GM23338 (cell line): ENCODE measurements around the gene IDE. TPM values are rescaled to one million over a fixed set of nuclear protein-coding genes. Genes with fewer than 3 reads are reported as not detected.
A peak's percentile ranks its signal among the peaks of the same experiment; 100 is the strongest.

ENCODE experiments used
- ATAC-seq: fragments of 200-7000 bp; cut with Tn5 transposase; 3 replicates; pipeline ENCODE4 v1.9.1; 2020
- DNase-seq: peaks from one replicate; pipeline ENCODE4 v3.0.0-alpha.2; 2015; ENCODE audit warnings: low spot score
- H2AFZ ChIP-seq: fragments of 200-600 bp; sonication (generic); 2 replicates; pipeline ENCODE4 v1.8.0; 2016; ENCODE audit warnings: antibody characterized with exemption, mild to moderate bottlenecking, moderate library complexity
- H3F3A ChIP-seq: fragments of 200-600 bp; sonication (generic); replicated peaks from 2 replicates; pipeline ENCODE4 v1.8.0; 2017; ENCODE audit warnings: antibody characterized with exemption, mixed run types, low read depth
- H3K27ac ChIP-seq: fragments of 200-600 bp; sonication (generic); 2 replicates; pipeline ENCODE4 v1.6.1; 2016; ENCODE audit warnings: low read depth
- H3K27me3 ChIP-seq: fragments of 200-600 bp; sonication (generic); 2 replicates; pipeline ENCODE4 v1.8.0; 2016; ENCODE audit warnings: mild to moderate bottlenecking, mixed run types, moderate library complexity; ENCODE audit not compliant: insufficient read depth
- H3K36me3 ChIP-seq: fragments of 200-600 bp; sonication (generic); 2 replicates; pipeline ENCODE4 v1.8.0; 2016; ENCODE audit warnings: mild to moderate bottlenecking; ENCODE audit not compliant: insufficient read depth
- H3K4me1 ChIP-seq: fragments of 200-600 bp; sonication (generic); 2 replicates; pipeline ENCODE4 v1.8.0; 2016; ENCODE audit warnings: mild to moderate bottlenecking, moderate library complexity; ENCODE audit not compliant: insufficient read depth
- H3K4me2 ChIP-seq: fragments of 200-600 bp; sonication (generic); 2 replicates; pipeline ENCODE4 v1.7.1; 2017; ENCODE audit warnings: mixed run types
- H3K4me3 ChIP-seq: fragments of 200-600 bp; sonication (generic); 2 replicates; pipeline ENCODE4 v1.6.1; 2016; ENCODE audit warnings: mixed run types
- H3K79me2 ChIP-seq: fragments of 200-600 bp; sonication (generic); replicated peaks from 2 replicates; pipeline ENCODE4 v1.8.0; 2017; ENCODE audit warnings: mild to moderate bottlenecking; ENCODE audit not compliant: insufficient read depth
- H3K9me2 ChIP-seq: fragments of 200-600 bp; sonication (generic); 2 replicates; pipeline ENCODE4 v1.8.0; 2017; ENCODE audit not compliant: insufficient read depth
- H4K20me1 ChIP-seq: fragments of 200-600 bp; sonication (generic); replicated peaks from 2 replicates; pipeline ENCODE4 v1.8.0; 2017; ENCODE audit warnings: mild to moderate bottlenecking; ENCODE audit not compliant: insufficient read depth
- H3K27ac Mint-ChIP-seq: 2 replicates; pipeline ENCODE4 v1.8.0; 2020; ENCODE audit warnings: inconsistent platforms, mild to moderate bottlenecking, moderate library complexity, mixed read lengths
- H3K27me3 Mint-ChIP-seq: 3 replicates; pipeline ENCODE4 v1.8.0; 2022; ENCODE audit warnings: low read depth, mild to moderate bottlenecking, moderate library complexity, mixed read lengths, inconsistent platforms; ENCODE audit not compliant: insufficient read depth, poor library complexity
- H3K36me3 Mint-ChIP-seq: 3 replicates; pipeline ENCODE4 v1.8.0; 2021; ENCODE audit warnings: low read depth, mild to moderate bottlenecking, inconsistent platforms, moderate library complexity, mixed read lengths
- H3K4me1 Mint-ChIP-seq: 3 replicates; pipeline ENCODE4 v1.8.0; 2020; ENCODE audit warnings: mild to moderate bottlenecking, inconsistent platforms, mixed read lengths
- H3K4me3 Mint-ChIP-seq: 3 replicates; pipeline ENCODE4 v1.8.0; 2021; ENCODE audit warnings: moderate library complexity, mild to moderate bottlenecking, inconsistent platforms, mixed read lengths
- H3K9me3 Mint-ChIP-seq: 3 replicates; pipeline ENCODE4 v1.8.0; 2020; ENCODE audit warnings: moderate library complexity, mild to moderate bottlenecking, inconsistent platforms, mixed read lengths
- CREB1 ChIP-seq: fragments of 250-450 bp; sonication (Bioruptor Pico); IDR thresholded peaks from 2 replicates; pipeline ENCODE4 v1.5.0; 2020; ENCODE audit warnings: low read depth, mild to moderate bottlenecking, moderate library complexity
- CTCF ChIP-seq, 2 experiments: fragments of 200-600 bp in 1 of 2; sonication (generic) in 1 of 2; conservative IDR thresholded peaks; 2 replicates each; pipeline versions ENCODE4 v1.5.1 to v1.6.1; 2016 to 2017; ENCODE audit warnings: antibody characterized with exemption in 2 of 2, low read depth in 2 of 2, mild to moderate bottlenecking in 2 of 2, moderate library complexity in 1 of 2
- EZH2 ChIP-seq: fragments of 200-600 bp; sonication (generic); IDR thresholded peaks from one replicate; pipeline ENCODE4 v1.8.0; 2017; ENCODE audit warnings: antibody characterized with exemption, mild to moderate bottlenecking, low read depth; ENCODE audit not compliant: unreplicated experiment
- EZH2phosphoT487 ChIP-seq: fragments of 200-600 bp; sonication (generic); IDR thresholded peaks from one replicate; pipeline ENCODE4 v1.8.1; 2018; ENCODE audit warnings: antibody characterized with exemption; ENCODE audit not compliant: unreplicated experiment
- JUNB ChIP-seq: IDR thresholded peaks from one replicate; pipeline ENCODE4 v1.6.1; 2016; ENCODE audit warnings: antibody characterized with exemption; ENCODE audit not compliant: unreplicated experiment
- NANOG ChIP-seq: IDR thresholded peaks from 2 replicates; pipeline ENCODE4 v1.6.1; 2016; ENCODE audit warnings: antibody characterized with exemption, borderline replicate concordance
- POLR2AphosphoS5 ChIP-seq: IDR thresholded peaks from 2 replicates; pipeline ENCODE4 v1.6.1; 2016; ENCODE audit warnings: antibody characterized with exemption, low read depth
- REST ChIP-seq: IDR thresholded peaks from one replicate; pipeline ENCODE4 v1.6.1; 2018; ENCODE audit warnings: antibody characterized with exemption; ENCODE audit not compliant: unreplicated experiment
- STAT1 ChIP-seq: IDR thresholded peaks from one replicate; pipeline ENCODE4 v1.6.1; 2016; ENCODE audit warnings: antibody characterized with exemption; ENCODE audit not compliant: unreplicated experiment
- ZNF114 ChIP-seq: fragments of 250-450 bp; sonication (Bioruptor Pico); IDR thresholded peaks from 2 replicates; pipeline ENCODE4 v1.5.0; 2020; ENCODE audit warnings: mild to moderate bottlenecking, moderate library complexity
- ZNF331 ChIP-seq: fragments of 250-450 bp; sonication (Bioruptor Pico); IDR thresholded peaks from 2 replicates; pipeline ENCODE4 v1.5.0; 2020; ENCODE audit warnings: low read depth, mild to moderate bottlenecking, moderate library complexity
- polyA plus RNA-seq: library from polyadenylated mRNA; unstranded; fragments of >200 nt; fragmentation: Nextera tagmentation; extraction: Ambion mirVana; gene quantifications from 2 replicates; pipeline ENCODE4 v1.2.1, GENCODE V29; 2016
- total RNA-seq: library from RNA; depleted of rRNA; stranded (reverse); fragments of >200 nt; shearing (Covaris generic); gene quantifications from 2 replicates; pipeline ENCODE4 v1.2.3, GENCODE V29; 2014
- TF ChIP-seq, protein P1 (sequence below): IDR thresholded peaks from 2 replicates; pipeline ENCODE4 v1.6.1; 2016; ENCODE audit warnings: antibody characterized with exemption

Gene IDE
- total and polyA plus RNA-seq, 2 experiments from 2014 or later, result 12.9 to 36.3 TPM

DNA sequence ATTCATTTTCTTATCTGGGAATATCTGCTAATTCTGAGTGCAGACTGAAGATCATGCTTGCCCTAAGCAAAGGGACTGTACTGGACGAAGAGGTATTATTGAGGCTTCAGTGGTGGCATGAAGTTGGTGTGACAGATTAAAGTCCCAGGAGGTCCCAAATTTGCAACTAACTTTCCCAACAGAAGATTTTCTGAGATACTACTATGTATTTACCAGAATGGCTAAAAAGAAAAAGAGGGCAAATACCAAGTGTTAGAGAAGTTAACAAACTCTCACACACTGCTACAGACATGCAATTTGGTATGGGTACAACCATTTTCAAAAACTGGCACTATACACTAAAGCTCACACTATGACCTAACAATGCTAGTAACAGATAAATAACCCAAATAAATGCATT lies 28.3 kb downstream of the IDE start (continued):
- TF ChIP-seq, protein P1, sequence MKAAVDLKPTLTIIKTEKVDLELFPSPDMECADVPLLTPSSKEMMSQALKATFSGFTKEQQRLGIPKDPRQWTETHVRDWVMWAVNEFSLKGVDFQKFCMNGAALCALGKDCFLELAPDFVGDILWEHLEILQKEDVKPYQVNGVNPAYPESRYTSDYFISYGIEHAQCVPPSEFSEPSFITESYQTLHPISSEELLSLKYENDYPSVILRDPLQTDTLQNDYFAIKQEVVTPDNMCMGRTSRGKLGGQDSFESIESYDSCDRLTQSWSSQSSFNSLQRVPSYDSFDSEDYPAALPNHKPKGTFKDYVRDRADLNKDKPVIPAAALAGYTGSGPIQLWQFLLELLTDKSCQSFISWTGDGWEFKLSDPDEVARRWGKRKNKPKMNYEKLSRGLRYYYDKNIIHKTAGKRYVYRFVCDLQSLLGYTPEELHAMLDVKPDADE, result no peak
- no peak for TF ChIP-seq POLR2AphosphoS5
- TF ChIP-seq ZNF114 (CRISPR knock-in tag), result no peak
- TF ChIP-seq EZH2phosphoT487, result no peak

DNA sequence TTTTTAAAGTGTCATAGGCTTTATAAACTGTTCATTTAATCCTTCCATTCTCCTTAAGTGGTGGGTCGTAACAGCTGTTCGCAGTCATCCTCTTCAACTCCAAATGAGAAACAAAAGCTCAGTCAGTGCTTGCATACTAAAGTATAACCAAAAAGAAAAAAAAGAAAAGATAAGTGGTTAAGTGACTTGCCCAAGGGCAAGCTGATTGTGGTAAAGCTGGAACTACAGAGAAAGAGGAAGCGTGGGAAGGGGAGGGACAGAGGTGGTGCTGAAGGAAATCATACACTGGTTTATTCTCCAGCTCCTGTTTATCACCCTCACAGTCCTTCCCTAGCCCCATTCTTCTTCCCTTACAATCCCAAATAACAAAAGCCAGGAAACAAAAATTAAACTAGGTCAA lies 29.6 kb downstream of the IDE start:
- Histone ChIP-seq H2AFZ (no peak overlapping the region), H3K4me1 (peaks cover 17% of the 10 kb centered on the region), H3K4me2 (0 out of 2 replicates have a peak overlapping the region, but pooled peaks have one; percentile 19), H3K4me3 (no peak overlapping the region), H3K36me3 (no peaks in the 10 kb centered on the region), H3K9me2 (no peaks in the 10 kb centered on the region), H3F3A (no peaks in the 10 kb centered on the region), H4K20me1 (peaks cover 6% of the 10 kb centered on the region), H3K27ac (no peak overlapping the region), H3K27me3 (no peaks in the 10 kb centered on the region), H3K79me2 (peaks cover 64% of the 10 kb centered on the region)
- ATAC-seq (peak; percentile 67), DNase-seq (peak; percentile 33)
- no peaks in the 10 kb centered on the region for H3K27me3 Mint-ChIP-seq
- H3K27ac Mint-ChIP-seq, result 0 out of 2 replicates have a peak overlapping the region, but pooled peaks have one; percentile 46
- H3K4me3 Mint-ChIP-seq, result no peak overlapping the region
- H3K36me3 Mint-ChIP-seq, result no peaks in the 10 kb centered on the region
- peaks cover 35% of the 10 kb centered on the region for H3K4me1 Mint-ChIP-seq
- no peaks in the 10 kb centered on the region for H3K9me3 Mint-ChIP-seq
- no peak for TF ChIP-seq STAT1
- TF ChIP-seq, protein P1, result no peak
- TF ChIP-seq CREB1 (CRISPR knock-in tag), result no peak
- no peak for TF ChIP-seq JUNB
- no peak for TF ChIP-seq EZH2phosphoT487
- TF ChIP-seq ZNF331 (CRISPR knock-in tag), result no peak
- TF ChIP-seq CTCF (conservative IDR thresholded peaks at IDR 0.05; ENCODE audit: low read depth in 2 of 2), result no peak
- TF ChIP-seq NANOG, result no peak
- no peak for TF ChIP-seq EZH2
- no peak for TF ChIP-seq REST
- no peak for TF ChIP-seq ZNF114 (CRISPR knock-in tag)
